SK-N-SH treated with all-trans-retinoic acid at 6 μM for 48 hours (cell line): ENCODE results near the gene GTF2B.

ENCODE experiments used
- ATAC-seq: fragments of 200-7000 bp; cut with Tn5 transposase; 3 replicates; pipeline ENCODE4 v1.9.1; 2020; ENCODE audit warnings: mild to moderate bottlenecking, moderate library complexity
- ARNTL ChIP-seq: fragments of 450-650 bp; formaldehyde crosslinking; IDR thresholded peaks from 2 replicates; pipeline ENCODE4 v1.5.0; 2020; ENCODE audit warnings: low read depth, mild to moderate bottlenecking, moderate library complexity, borderline replicate concordance
- BACH2 ChIP-seq: fragments of 250-450 bp; sonication (Bioruptor Pico); IDR thresholded peaks from 2 replicates; pipeline ENCODE4 v1.9.0; 2021; ENCODE audit warnings: mild to moderate bottlenecking, borderline replicate concordance
- CSDC2 ChIP-seq: fragments of 250-450 bp; sonication (Bioruptor Pico); IDR thresholded peaks from 2 replicates; pipeline ENCODE4 v1.5.0; 2020; ENCODE audit warnings: mild to moderate bottlenecking, moderate library complexity
- ESRRG ChIP-seq: fragments of 250-450 bp; sonication (Bioruptor Pico); IDR thresholded peaks from 2 replicates; pipeline ENCODE4 v1.6.1; 2021; ENCODE audit warnings: mild to moderate bottlenecking
- GLIS3 ChIP-seq: fragments of 250-450 bp; sonication (Bioruptor Pico); IDR thresholded peaks from 2 replicates; pipeline ENCODE4 v1.5.0; 2020; ENCODE audit warnings: mild to moderate bottlenecking, moderate library complexity
- ISL1 ChIP-seq: fragments of 250-450 bp; sonication (Bioruptor Pico); IDR thresholded peaks from 2 replicates; pipeline ENCODE4 v2.1.2; 2022; ENCODE audit warnings: mild to moderate bottlenecking, moderate library complexity
- OSR1 ChIP-seq: fragments of 250-450 bp; sonication (Bioruptor Pico); IDR thresholded peaks from 2 replicates; pipeline ENCODE4 v1.8.0; 2022; ENCODE audit warnings: moderate library complexity, mild to moderate bottlenecking, inconsistent platforms
- PPARA ChIP-seq: fragments of 250-450 bp; sonication (Bioruptor Pico); IDR thresholded peaks from 2 replicates; pipeline ENCODE4 v1.5.0; 2020; ENCODE audit warnings: mild to moderate bottlenecking, borderline replicate concordance
- RARB ChIP-seq: fragments of 250-450 bp; sonication (Bioruptor Pico); IDR thresholded peaks from 2 replicates; pipeline ENCODE4 v1.8.0; 2021; ENCODE audit warnings: mild to moderate bottlenecking, moderate library complexity
- SNAI2 ChIP-seq: fragments of 250-450 bp; sonication (Bioruptor Pico); IDR thresholded peaks from 2 replicates; pipeline ENCODE4 v1.5.0; 2020; ENCODE audit warnings: mild to moderate bottlenecking, moderate library complexity
- TCF4 ChIP-seq: fragments of 250-450 bp; sonication (Bioruptor Pico); IDR thresholded peaks from 2 replicates; pipeline ENCODE4 v1.8.0; 2021; ENCODE audit warnings: mild to moderate bottlenecking, moderate library complexity, borderline replicate concordance
- TOX ChIP-seq: fragments of 250-450 bp; sonication (Bioruptor Pico); IDR thresholded peaks from 2 replicates; pipeline ENCODE4 v1.8.0; 2021; ENCODE audit warnings: mild to moderate bottlenecking, moderate library complexity, borderline replicate concordance
- ZC3H10 ChIP-seq: fragments of 250-450 bp; sonication (Bioruptor Pico); IDR thresholded peaks from 2 replicates; pipeline ENCODE4 v1.5.1; 2021; ENCODE audit warnings: mild to moderate bottlenecking, moderate library complexity
- ZFP3 ChIP-seq: fragments of 250-450 bp; sonication (Bioruptor Pico); IDR thresholded peaks from 2 replicates; pipeline ENCODE4 v1.5.0; 2020; ENCODE audit warnings: mild to moderate bottlenecking, moderate library complexity
- ZFP30 ChIP-seq: fragments of 450-650 bp; formaldehyde crosslinking; IDR thresholded peaks from 2 replicates; pipeline ENCODE4 v1.5.0; 2022; ENCODE audit warnings: mild to moderate bottlenecking, moderate library complexity
- ZNF565 ChIP-seq: fragments of 450-650 bp; formaldehyde crosslinking; conservative IDR thresholded peaks from 2 replicates; pipeline ENCODE4 v1.5.0; 2020; ENCODE audit warnings: low read depth, mild to moderate bottlenecking, moderate library complexity
- ZNF70 ChIP-seq: fragments of 450-650 bp; formaldehyde crosslinking; IDR thresholded peaks from 2 replicates; pipeline ENCODE4 v1.5.0; 2020; ENCODE audit warnings: mild to moderate bottlenecking, moderate library complexity
- TF ChIP-seq, protein P1 (sequence below): fragments of 250-450 bp; sonication (Bioruptor Pico); IDR thresholded peaks from 2 replicates; pipeline ENCODE4 v1.8.0; 2021; ENCODE audit warnings: low read depth, mild to moderate bottlenecking, moderate library complexity, borderline replicate concordance
- TF ChIP-seq, protein P2 (sequence below): fragments of 250-450 bp; sonication (Bioruptor Pico); IDR thresholded peaks from 2 replicates; pipeline ENCODE4 v1.5.1; 2020; ENCODE audit warnings: low read depth, mild to moderate bottlenecking, moderate library complexity
- TF ChIP-seq, protein P3 (sequence below): fragments of 250-450 bp; sonication (Bioruptor Pico); IDR thresholded peaks from 2 replicates; pipeline ENCODE4 v1.5.0; 2020; ENCODE audit warnings: mild to moderate bottlenecking, moderate library complexity

GTF2B gene

DNA sequence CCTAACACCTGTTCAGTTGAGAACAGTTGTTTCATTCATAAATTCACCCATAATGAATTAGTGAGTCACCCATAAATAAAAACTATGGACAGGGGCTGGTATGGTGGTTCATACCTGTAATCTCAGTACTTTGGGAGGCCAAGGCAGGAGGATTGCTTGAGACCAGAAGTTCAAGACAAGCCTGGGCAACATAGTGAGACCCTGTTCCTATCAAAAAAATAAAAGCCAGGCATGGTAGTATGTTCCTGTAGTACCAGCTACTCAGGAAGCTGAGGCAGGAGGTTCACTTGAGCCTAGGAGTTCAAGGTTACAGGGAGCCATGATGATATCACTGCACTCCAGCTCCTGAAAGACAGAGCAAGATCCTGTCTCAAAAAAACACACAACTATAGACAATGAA lies 79.0 kb downstream of the GTF2B start:
- TF ChIP-seq, protein P1, sequence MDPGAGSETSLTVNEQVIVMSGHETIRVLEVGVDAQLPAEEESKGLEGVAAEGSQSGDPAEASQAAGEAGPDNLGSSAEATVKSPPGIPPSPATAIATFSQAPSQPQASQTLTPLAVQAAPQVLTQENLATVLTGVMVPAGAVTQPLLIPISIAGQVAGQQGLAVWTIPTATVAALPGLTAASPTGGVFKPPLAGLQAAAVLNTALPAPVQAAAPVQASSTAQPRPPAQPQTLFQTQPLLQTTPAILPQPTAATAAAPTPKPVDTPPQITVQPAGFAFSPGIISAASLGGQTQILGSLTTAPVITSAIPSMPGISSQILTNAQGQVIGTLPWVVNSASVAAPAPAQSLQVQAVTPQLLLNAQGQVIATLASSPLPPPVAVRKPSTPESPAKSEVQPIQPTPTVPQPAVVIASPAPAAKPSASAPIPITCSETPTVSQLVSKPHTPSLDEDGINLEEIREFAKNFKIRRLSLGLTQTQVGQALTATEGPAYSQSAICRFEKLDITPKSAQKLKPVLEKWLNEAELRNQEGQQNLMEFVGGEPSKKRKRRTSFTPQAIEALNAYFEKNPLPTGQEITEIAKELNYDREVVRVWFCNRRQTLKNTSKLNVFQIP (CRISPR knock-in tag): no peak
- no peak for TF ChIP-seq ZFP30
- TF ChIP-seq OSR1: no peak
- TF ChIP-seq, protein P2, sequence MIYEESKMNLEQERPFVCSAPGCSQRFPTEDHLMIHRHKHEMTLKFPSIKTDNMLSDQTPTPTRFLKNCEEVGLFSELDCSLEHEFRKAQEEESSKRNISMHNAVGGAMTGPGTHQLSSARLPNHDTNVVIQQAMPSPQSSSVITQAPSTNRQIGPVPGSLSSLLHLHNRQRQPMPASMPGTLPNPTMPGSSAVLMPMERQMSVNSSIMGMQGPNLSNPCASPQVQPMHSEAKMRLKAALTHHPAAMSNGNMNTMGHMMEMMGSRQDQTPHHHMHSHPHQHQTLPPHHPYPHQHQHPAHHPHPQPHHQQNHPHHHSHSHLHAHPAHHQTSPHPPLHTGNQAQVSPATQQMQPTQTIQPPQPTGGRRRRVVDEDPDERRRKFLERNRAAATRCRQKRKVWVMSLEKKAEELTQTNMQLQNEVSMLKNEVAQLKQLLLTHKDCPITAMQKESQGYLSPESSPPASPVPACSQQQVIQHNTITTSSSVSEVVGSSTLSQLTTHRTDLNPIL (CRISPR knock-in tag): no peak
- no peak for TF ChIP-seq ZNF70 (CRISPR knock-in tag)
- TF ChIP-seq BACH2 (CRISPR knock-in tag): no peak
- TF ChIP-seq CSDC2 (CRISPR knock-in tag): no peak
- TF ChIP-seq ESRRG (CRISPR knock-in tag): no peak
- ATAC-seq: no peak

DNA sequence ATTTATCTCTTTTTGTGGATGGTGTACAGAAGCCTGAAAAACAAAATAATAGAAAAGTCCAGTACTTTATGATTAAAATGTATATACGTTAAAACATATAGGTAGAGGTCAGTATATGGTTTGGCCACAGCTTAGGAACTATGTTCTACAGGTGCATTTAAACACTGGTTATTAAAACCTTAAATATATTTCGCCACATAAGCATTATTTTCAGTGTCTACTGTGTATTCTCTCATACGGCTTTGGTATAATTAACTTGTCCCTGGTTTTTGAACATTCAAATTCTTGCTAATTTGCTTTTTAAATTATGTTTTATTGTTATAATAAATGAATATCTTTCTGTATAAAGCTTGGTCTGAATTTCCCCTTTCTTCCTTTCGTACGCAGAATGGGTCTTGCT lies 87.9 kb downstream of the GTF2B start:
- ATAC-seq: no peak
- TF ChIP-seq ISL1 (CRISPR knock-in tag) (no peak), GLIS3 (CRISPR knock-in tag) (no peak), TOX (no peak), SNAI2 (CRISPR knock-in tag) (no peak), OSR1 (no peak), PPARA (CRISPR knock-in tag) (no peak), ARNTL (no peak), CSDC2 (CRISPR knock-in tag) (no peak), ZFP3 (no peak), RARB (no peak), TCF4 (CRISPR knock-in tag) (no peak), ZFP30 (no peak), ZNF70 (CRISPR knock-in tag) (no peak), ZNF565 (CRISPR knock-in tag) (no peak)
- TF ChIP-seq, protein P3, sequence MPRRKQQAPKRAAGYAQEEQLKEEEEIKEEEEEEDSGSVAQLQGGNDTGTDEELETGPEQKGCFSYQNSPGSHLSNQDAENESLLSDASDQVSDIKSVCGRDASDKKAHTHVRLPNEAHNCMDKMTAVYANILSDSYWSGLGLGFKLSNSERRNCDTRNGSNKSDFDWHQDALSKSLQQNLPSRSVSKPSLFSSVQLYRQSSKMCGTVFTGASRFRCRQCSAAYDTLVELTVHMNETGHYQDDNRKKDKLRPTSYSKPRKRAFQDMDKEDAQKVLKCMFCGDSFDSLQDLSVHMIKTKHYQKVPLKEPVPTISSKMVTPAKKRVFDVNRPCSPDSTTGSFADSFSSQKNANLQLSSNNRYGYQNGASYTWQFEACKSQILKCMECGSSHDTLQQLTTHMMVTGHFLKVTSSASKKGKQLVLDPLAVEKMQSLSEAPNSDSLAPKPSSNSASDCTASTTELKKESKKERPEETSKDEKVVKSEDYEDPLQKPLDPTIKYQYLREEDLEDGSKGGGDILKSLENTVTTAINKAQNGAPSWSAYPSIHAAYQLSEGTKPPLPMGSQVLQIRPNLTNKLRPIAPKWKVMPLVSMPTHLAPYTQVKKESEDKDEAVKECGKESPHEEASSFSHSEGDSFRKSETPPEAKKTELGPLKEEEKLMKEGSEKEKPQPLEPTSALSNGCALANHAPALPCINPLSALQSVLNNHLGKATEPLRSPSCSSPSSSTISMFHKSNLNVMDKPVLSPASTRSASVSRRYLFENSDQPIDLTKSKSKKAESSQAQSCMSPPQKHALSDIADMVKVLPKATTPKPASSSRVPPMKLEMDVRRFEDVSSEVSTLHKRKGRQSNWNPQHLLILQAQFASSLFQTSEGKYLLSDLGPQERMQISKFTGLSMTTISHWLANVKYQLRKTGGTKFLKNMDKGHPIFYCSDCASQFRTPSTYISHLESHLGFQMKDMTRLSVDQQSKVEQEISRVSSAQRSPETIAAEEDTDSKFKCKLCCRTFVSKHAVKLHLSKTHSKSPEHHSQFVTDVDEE: no peak
- TF ChIP-seq, protein P2 (CRISPR knock-in tag): no peak

DNA sequence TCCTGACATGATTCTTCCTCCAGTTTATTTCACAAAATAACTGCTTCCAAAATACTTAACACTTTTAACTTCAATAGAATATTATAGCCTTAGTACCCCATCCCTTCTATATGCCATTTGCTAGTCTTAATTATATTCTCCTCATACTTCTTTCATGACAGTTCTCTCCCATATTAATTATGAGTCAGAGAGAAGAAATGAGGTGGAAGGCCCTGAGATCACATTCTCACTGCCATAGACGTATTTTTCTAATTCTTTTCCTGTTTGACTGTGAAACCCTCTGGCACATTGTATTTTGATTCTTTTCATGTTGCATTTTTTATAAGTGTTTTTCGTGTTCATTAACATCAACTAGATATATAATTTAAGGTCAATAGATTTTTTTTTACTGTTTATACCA lies 88.4 kb downstream of the GTF2B start:
- peak; percentile 80 for ATAC-seq
- no peak for TF ChIP-seq ZC3H10 (CRISPR knock-in tag)
- TF ChIP-seq ZFP3: no peak
